ENCODE measurements around the gene HIBADH. TPM values are rescaled to one million over a fixed set of nuclear protein-coding genes. Genes with fewer than 3 reads are reported as not detected.

Gene HIBADH
- total RNA-seq, 3 donors from 2014 or later, result 26.2 to 49.2 (median 30.1) TPM

GRCh38 chr7:27501001-27501400 lies 161.7 kb downstream of the HIBADH start:
- intact Hi-C loops (cut with DNase I, micrococcal nuclease), result no loop called here
- Histone ChIP-seq H3K4me1 (ENCODE audit: low read depth) (no peaks in the 10 kb centered on the region), H3K36me3 (ENCODE audit: low read depth) (no peaks in the 10 kb centered on the region), H3K9me3 (no peaks in the 10 kb centered on the region), H3K4me3 (no peak overlapping the region)
- no peak for TF ChIP-seq CTCF (IDR thresholded peaks at IDR 0.05)
- no peak for DNase-seq
- ATAC-seq, result no peak

GRCh38 chr7:27492224-27492623 lies 170.5 kb downstream of the HIBADH start:
- no peak for TF ChIP-seq CTCF (IDR thresholded peaks at IDR 0.05)
- ATAC-seq (no peak), DNase-seq (no peak)
- Histone ChIP-seq H3K36me3 (ENCODE audit: low read depth) (no peaks in the 10 kb centered on the region), H3K4me1 (ENCODE audit: low read depth) (no peaks in the 10 kb centered on the region), H3K4me3 (no peak overlapping the region), H3K9me3 (no peaks in the 10 kb centered on the region)
- intact Hi-C loops (cut with DNase I, micrococcal nuclease), result no loop called here

GRCh38 chr7:27491534-27491933 lies 171.1 kb downstream of the HIBADH start:
- intact Hi-C loops (cut with DNase I, micrococcal nuclease), result no loop called here

GRCh38 chr7:27487509-27487908 lies 175.2 kb downstream of the HIBADH start:
- intact Hi-C loops (cut with DNase I, micrococcal nuclease), result no loop called here
- H3K4me3 ChIP-seq, result no peak overlapping the region
- H3K9me3 ChIP-seq, result no peaks in the 10 kb centered on the region
- TF ChIP-seq CTCF (IDR thresholded peaks at IDR 0.05), result no peak
- ATAC-seq (no peak), DNase-seq (no peak)
- H3K4me1 ChIP-seq (ENCODE audit: low read depth), result no peaks in the 10 kb centered on the region
- H3K36me3 ChIP-seq (ENCODE audit: low read depth), result no peaks in the 10 kb centered on the region

More at GRCh38 chr7:27491534-27491933, 171.1 kb downstream of the HIBADH start:
- Histone ChIP-seq H3K4me1 (ENCODE audit: low read depth) (no peaks in the 10 kb centered on the region), H3K4me3 (no peak overlapping the region), H3K9me3 (no peaks in the 10 kb centered on the region), H3K36me3 (ENCODE audit: low read depth) (no peaks in the 10 kb centered on the region)
- ATAC-seq, result no peak
- DNase-seq, result no peak
- TF ChIP-seq CTCF (IDR thresholded peaks at IDR 0.05), result no peak

- DNase-seq (no peak), ATAC-seq (no peak)
- Histone ChIP-seq H3K9me3 (no peaks in the 10 kb centered on the region), H3K4me1 (ENCODE audit: low read depth) (no peaks in the 10 kb centered on the region), H3K36me3 (ENCODE audit: low read depth) (no peaks in the 10 kb centered on the region), H3K4me3 (no peak overlapping the region)
- TF ChIP-seq CTCF (IDR thresholded peaks at IDR 0.05), result no peak
- intact Hi-C loops (cut with DNase I, micrococcal nuclease), result no loop called here
These were observed 178.2 kb downstream of the HIBADH start for GRCh38 chr7:27484451-27484850.

- Histone ChIP-seq H3K9me3 (no peaks in the 10 kb centered on the region), H3K36me3 (ENCODE audit: low read depth) (no peaks in the 10 kb centered on the region), H3K4me3 (no peak overlapping the region), H3K4me1 (ENCODE audit: low read depth) (no peaks in the 10 kb centered on the region)
- DNase-seq, result no peak
- no peak for TF ChIP-seq CTCF (IDR thresholded peaks at IDR 0.05)
- intact Hi-C loops (cut with DNase I, micrococcal nuclease), result no loop called here
- ATAC-seq, result no peak
These were observed 180.5 kb downstream of the HIBADH start for GRCh38 chr7:27482219-27482618.

Measured in mucosa of descending colon (tissue), 3 donors.